Fibroblast of pulmonary artery (primary cell): ENCODE data around the gene TMED8.
"Not testable (repeated sequence)": the region's sequence is repeated elsewhere in the genome, so short reads cannot be mapped to it uniquely, and the experiment has no call there.

Experiments used
- DNase-seq: peaks from one replicate; pipeline ENCODE4 v3.0.0-alpha.2; 2010; ENCODE audit warnings: low read depth
- H3K4me3 ChIP-seq: replicated peaks from 2 replicates; pipeline ENCODE4 v1.5.1; 2011; ENCODE audit warnings: low read depth, mild to moderate bottlenecking, control low read depth, low read length, moderate library complexity
- CTCF ChIP-seq: IDR thresholded peaks from 2 replicates; pipeline ENCODE4 v1.5.1; 2011; ENCODE audit warnings: mild to moderate bottlenecking, control low read depth, low read length, inconsistent platforms; ENCODE audit errors: missing control alignments

TMED8 gene

DNA sequence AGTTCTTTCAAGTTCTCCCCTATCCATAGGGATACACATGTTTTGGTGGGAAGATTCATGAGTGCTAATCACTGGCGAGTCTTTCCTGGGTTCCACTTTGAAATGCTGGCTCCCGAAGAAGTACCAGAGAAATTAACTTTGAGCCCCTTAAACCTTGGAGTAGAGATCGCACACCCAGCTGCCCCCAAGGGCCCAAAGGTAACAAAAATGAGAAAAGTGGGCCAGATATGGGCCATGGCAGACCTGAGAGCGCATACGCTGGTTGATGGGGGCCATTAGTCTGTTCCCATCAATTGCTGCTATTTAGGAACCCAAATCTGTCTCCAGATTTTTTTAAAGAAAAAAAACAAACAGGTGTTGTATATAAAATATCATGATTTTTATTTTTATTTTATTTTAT, 53.9 kb downstream of the TMED8 start:
- DNase-seq = no peak
- H3K4me3 ChIP-seq = no peak overlapping the region
- no peak for TF ChIP-seq CTCF

DNA sequence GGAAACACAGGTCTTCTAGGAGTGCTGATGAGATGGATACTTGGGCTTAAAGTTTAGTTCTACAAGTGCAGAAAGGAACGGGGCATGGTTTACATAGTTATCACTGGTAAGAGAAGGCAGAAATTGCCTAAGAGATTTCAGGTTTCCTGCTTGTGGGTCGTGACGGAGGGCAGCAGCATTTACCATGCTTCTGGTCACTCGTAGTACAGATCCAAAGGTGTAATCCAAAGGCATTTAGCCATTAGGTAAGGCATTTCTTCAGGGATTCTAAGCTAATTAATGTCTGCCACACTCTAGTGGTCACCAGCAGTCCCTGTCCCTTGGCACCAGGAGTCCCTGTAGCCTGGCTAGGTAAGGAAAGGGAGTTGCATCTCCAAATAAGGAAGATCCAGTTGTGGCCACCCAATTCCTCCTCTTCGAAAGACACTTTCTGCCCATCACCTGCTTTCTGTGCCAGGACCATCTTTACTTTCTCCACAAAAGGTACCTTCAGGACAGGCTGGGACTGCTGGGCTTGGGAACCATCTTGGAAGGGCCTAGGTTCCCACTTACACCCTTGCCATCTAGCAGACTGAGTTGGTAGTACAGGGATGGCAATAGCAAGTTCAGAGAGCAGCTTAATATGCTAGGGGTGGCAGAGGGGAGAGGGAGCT, 54.5 kb downstream of the TMED8 start:
- DNase-seq = no peak
- TF ChIP-seq CTCF = no peak
- peak overlapping the region; percentile 87 for H3K4me3 ChIP-seq

DNA sequence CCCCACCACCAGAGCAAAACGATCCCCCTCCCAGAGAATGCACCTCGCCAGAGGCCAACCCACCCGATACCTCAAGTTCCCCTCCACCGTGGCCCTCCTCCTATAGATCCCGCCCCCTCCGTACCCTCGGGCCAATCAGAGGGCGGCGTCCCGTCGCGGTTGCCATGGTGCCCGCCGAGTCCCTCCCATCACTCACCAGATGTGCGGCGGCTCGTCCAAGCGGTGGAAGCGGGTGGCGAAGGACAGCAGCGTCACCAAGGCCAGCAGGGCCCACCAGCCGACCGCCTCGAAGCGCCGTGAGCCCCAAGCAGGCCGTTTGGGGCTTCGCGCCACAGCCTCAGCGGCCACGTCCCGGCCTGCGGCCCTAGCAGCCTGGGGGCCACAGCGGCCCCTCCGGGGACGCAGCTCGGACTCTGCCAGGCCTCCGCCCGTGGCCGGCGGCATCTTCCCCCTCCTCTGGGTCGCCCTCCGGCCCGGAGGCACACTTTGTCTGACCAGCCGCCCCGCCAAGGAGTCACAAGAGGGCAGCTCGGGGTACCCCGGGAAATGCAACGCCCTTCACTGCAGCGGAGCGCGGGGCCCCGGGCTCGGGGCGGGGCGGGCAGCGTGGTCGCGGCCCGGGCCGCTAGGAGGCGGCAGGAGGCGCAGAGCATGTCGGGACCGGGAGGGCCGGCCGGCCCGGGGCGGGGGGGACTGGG, 56.5 kb downstream of the TMED8 start, which contains the start of gene POMT2:
POMT2 (minus strand) TSS at position 646 of the 698 bp plus-strand sequence; CDS start at position 444, 202 bp downstream.
- H3K4me3 ChIP-seq = peak within 1 kb of the TSS; percentile 87
- peak; percentile 87 for DNase-seq
- no peak for TF ChIP-seq CTCF

DNA sequence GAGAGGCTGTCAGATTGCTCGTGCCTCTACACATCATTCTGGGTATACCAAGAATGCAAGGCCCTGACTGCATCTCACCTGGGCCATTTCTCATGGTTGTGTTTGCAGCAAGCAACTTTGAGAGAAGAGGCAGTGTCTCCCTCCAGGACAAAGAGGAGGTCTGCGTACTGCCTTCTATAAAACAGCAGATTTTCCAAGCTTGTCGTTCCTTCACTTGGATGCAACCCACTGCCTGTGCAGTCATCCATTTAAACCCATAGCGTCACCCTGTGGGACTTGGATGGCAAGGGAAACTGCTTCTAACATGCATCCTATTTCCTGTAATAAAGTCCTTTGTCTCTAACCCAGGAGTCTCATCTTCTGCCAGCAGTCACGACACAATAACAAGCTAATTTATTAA, 57.5 kb downstream of the TMED8 start:
- H3K4me3 ChIP-seq = no peak overlapping the region
- TF ChIP-seq CTCF = no peak
- no peak for DNase-seq

DNA sequence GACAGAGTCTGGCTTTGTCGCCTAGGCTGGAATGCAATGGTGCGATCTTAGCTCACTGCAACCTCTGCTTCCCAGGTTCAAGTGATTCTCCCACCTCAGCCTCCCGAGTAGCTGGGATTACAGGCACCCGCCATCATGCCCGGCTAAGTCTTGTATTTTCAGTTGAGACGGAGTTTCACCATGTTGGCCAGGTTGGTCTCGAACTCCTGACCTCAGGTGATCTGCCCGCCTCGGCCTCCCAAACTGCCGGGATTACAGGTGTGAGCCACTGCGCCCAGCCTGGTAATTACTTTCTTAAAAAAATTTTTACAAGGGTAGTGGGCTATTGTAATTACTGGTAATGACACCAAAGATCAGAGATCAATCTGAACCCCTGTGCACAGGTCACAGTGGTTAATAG, 58.1 kb downstream of the TMED8 start:
- H3K4me3 ChIP-seq, DNase-seq: not testable (repeated sequence)

- no peak for TF ChIP-seq CTCF
- DNase-seq = no peak
- H3K4me3 ChIP-seq = no peak overlapping the region
These were observed 58.8 kb downstream of the TMED8 start for GRCh38 chr14:77318006-77318553.

DNA sequence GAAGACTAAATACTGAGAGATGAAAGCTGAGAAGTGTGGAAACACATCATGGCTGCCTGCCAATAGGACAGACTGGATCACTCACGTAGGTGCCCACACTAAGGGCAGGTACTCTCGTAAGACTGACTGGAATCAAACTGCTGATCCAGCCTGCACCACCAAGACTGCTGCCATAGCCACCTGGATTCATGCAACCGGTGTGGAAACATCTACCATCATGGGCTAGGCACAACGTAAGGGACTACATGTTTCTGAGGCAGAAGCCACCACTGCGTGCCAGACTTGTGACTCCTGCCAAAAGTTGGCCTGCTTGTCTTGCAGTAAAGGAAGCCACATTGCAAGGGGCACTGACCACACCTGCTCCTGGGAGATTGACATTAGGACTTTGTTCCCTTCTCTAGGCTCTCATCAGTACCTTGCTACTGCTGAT, 60.0 kb downstream of the TMED8 start:
- no peak for TF ChIP-seq CTCF
- DNase-seq = no peak
- no peak overlapping the region for H3K4me3 ChIP-seq
